ENCODE data around the gene KLF3. TPM values are rescaled to one million over a fixed set of nuclear protein-coding genes. Genes with fewer than 3 reads are reported as not detected.

KLF3 gene
- total RNA-seq = 8.6 and 12.9 TPM in 2 replicates

GRCh38 chr4:38663801-38664705, at the start of gene KLF3:
Gene KLF3 (plus strand): TSS chr4:38664199. CDS start chr4:38680626, 16,427 bp downstream.

Other genes starting within 250 kb of the KLF3 start
- gene TLR10, start 118.8 kb downstream of the KLF3 start, total RNA-seq = not detected in 2 replicates
- gene TLR1, start 140.6 kb downstream of the KLF3 start, total RNA-seq = 1.2 and 1.9 TPM in 2 replicates
- gene TLR6, start 192.6 kb downstream of the KLF3 start, total RNA-seq = 0.58 and 2.7 TPM in 2 replicates
- gene FAM114A1, start 203.6 kb downstream of the KLF3 start, total RNA-seq = 322 and 343 TPM in 2 replicates